BJ (cell line): ENCODE measurements around the gene IL1R1. TPM values are rescaled to one million over a fixed set of nuclear protein-coding genes. Genes with fewer than 3 reads are reported as not detected.
A peak's percentile ranks its signal among the peaks of the same experiment; 100 is the strongest.

Experiments used
- CTCF ChIA-PET: fragments of 350-600 bp; formaldehyde crosslinking; extraction: SDS; loops from one replicate; lab custom pipeline; 2021; ENCODE audit warnings: antibody characterized with exemption, inconsistent platforms; lab: Yijun Ruan, JAX
- POLR2A ChIA-PET: fragments of 300-600 bp; sonication (Branson Sonifier 250); formaldehyde crosslinking; extraction: SDS; loops from one replicate; lab custom pipeline; 2021; ENCODE audit warnings: antibody characterized with exemption; lab: Charles Lee
- DNase-seq: peaks from one replicate; pipeline ENCODE4 v3.0.0-alpha.2; 2011; ENCODE audit warnings: low read depth
- H3K27me3 ChIP-seq: 2 replicates; pipeline ENCODE4 v1.6.0; 2011; ENCODE audit warnings: low read length; ENCODE audit not compliant: control insufficient read depth, insufficient read depth
- H3K36me3 ChIP-seq: 2 replicates; pipeline ENCODE4 v1.5.1; 2011; ENCODE audit warnings: low read length; ENCODE audit not compliant: control insufficient read depth, insufficient read depth
- H3K4me3 ChIP-seq: 2 replicates; pipeline ENCODE4 v1.5.1; 2011; ENCODE audit warnings: low read depth, mild to moderate bottlenecking, control low read depth, low read length
- CTCF ChIP-seq: IDR thresholded peaks from 2 replicates; pipeline ENCODE4 v1.5.1; 2011; ENCODE audit warnings: low read depth, mild to moderate bottlenecking, control low read depth, inconsistent platforms, low read length, moderate library complexity; ENCODE audit not compliant: insufficient read depth
- polyA plus RNA-seq: library from polyadenylated mRNA; depleted of rRNA; stranded (reverse); fragments of >200 nt; gene quantifications from 2 replicates; pipeline ENCODE4 v1.2.3, GENCODE V29; 2011

IL1R1 gene
- polyA plus RNA-seq, 1 experiment = 37.3 TPM

DNA sequence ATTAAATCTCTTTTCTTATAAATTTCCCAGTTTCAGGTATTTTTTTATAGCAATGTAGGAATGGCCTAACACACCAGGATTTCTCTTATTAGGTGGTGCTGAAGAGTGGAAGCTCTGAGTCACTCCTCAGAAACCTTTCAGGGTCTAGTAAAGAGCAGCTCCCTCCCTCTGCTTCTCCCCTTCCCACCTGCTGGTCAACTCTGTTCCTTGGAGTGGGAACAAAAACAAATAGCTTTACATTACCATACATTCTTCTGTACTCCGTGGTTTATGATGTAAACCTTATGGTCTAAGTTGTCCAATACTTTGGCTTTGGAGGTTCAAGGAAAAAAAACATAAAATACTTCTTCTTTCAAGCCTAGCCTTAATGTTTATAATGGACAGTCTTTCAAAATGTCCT, 2.7 kb upstream of the IL1R1 start:
- no peak for TF ChIP-seq CTCF
- ChIA-PET CTCF (interaction anchor here (0.7 kb wide), 1 partner anchor 310 kb away, joined by 3 read pairs; no protein-coding TSS in a partner anchor), POLR2A (no interaction called here)
- DNase-seq = no peak
- Histone ChIP-seq H3K36me3 (no peaks in the 10 kb centered on the region), H3K4me3 (no peak overlapping the region), H3K27me3 (no peaks in the 10 kb centered on the region)

DNA sequence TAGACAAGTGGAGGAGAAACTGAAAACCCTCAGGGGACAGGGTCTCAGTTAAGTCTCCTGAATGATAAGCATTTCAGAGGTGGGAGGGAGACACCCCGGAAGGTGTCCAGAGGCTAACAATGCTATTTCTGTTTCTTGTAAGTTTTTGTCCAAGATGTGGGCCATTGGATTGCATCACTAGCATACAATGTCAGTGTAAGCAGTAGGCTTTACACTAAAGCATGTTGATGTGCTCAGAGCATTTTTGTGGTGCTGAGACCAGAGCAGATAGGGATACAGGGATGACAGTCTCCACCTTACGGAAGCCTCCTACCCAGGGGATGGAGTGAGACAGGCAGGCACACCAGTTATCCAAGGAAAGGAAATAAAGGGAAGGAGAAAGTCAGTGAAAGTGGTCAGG, 2.2 kb upstream of the IL1R1 start:
- POLR2A ChIA-PET = interaction anchor here (1.0 kb wide), 1 partner anchor 103 kb away, joined by 4 read pairs; no protein-coding TSS in a partner anchor
- CTCF ChIA-PET = interaction anchor here (0.7 to 2.2 kb wide), 2 partner anchors 120 to 310 kb away, joined by 3 to 9 read pairs; no protein-coding TSS in a partner anchor
- no peak for DNase-seq

GRCh38 chr2:102141011-102141943, 1.3 kb upstream of the IL1R1 start:
- H3K27me3 ChIP-seq = no peaks in the 10 kb centered on the region

More for the DNA sequence above, 2.2 kb upstream of the IL1R1 start:
- no peak overlapping the region for H3K4me3 ChIP-seq
- TF ChIP-seq CTCF = no peak
- peaks cover 3% of the 10 kb centered on the region for H3K36me3 ChIP-seq
- no peaks in the 10 kb centered on the region for H3K27me3 ChIP-seq

DNA sequence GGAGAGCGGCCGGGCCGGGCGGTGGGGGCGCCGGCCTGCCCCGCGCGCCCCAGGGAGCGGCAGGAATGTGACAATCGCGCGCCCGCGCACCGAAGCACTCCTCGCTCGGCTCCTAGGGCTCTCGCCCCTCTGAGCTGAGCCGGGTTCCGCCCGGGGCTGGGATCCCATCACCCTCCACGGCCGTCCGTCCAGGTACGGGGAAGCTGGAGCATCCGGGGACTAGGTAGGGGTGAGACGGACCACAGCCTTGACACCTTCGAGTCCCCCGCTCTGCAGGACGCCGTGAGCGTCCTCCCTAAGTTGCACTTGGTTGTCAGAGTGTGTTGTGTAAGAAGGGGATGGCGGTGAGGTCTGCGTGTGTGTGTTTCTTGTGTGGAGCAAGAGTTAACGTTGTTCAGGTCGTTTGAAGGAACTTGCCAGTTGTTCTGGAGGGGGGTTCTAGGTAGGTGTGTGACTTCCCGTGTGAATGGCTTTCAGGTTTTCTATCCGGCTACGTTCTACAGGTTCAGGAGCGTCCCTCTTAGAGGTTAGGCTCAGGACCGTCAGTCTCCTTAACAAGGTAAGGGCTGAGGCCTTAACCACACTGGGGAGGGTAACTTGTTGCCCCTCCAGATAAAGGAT, 393 bp downstream of the IL1R1 start:
- ChIA-PET CTCF (interaction anchor here (1.1 to 3.2 kb wide), 6 partner anchors 19 to 123 kb away, joined by 3 to 16 read pairs (median 6); no protein-coding TSS in a partner anchor), POLR2A (no interaction called here)
- no peak for DNase-seq
- TF ChIP-seq CTCF = no peak
- H3K36me3 ChIP-seq = peaks cover 13% of the 10 kb centered on the region
- peak overlapping the region; percentile 61 for H3K4me3 ChIP-seq
- no peaks in the 10 kb centered on the region for H3K27me3 ChIP-seq

More at GRCh38 chr2:102141011-102141943, 1.3 kb upstream of the IL1R1 start:
- ChIA-PET POLR2A (interaction anchor here (0.6 to 1.5 kb wide), 4 partner anchors 77 to 378 kb away, joined by 3 to 5 read pairs (median 4); no protein-coding TSS in a partner anchor), CTCF (interaction anchor here (0.6 to 2.2 kb wide), 10 partner anchors 11 to 186 kb away, joined by 3 to 9 read pairs (median 3); no protein-coding TSS in a partner anchor)
- peak overlapping the region; percentile 55 for H3K4me3 ChIP-seq
- DNase-seq = peak; percentile 91
- no peak for TF ChIP-seq CTCF
- H3K36me3 ChIP-seq = peaks cover 8% of the 10 kb centered on the region
